Naive thymus-derived CD4-positive, alpha-beta T cell (primary cell): ENCODE measurements around the gene NDNF. TPM values are rescaled to one million over a fixed set of nuclear protein-coding genes. Genes with fewer than 3 reads are reported as not detected.

Experiments
- ATAC-seq: fragments of 150-1000 bp; cut with Tn5 transposase; 2 replicates; pipeline ENCODE4 v1.10.0; 2021; ENCODE audit warnings: mild to moderate bottlenecking, moderate library complexity
- CTCF ChIA-PET: fragments of 350-600 bp; sonication (Branson Sonifier 250); formaldehyde crosslinking; loops from one replicate; lab custom pipeline; 2021; ENCODE audit warnings: antibody characterized with exemption; lab: Charles Lee
- POLR2A ChIA-PET: fragments of 350-600 bp; sonication (Branson Sonifier 250); formaldehyde crosslinking; loops from one replicate; lab custom pipeline; 2021; ENCODE audit warnings: antibody characterized with exemption, inconsistent platforms; lab: Charles Lee
- DNase-seq, 9 donors: peaks; one replicate each; pipeline versions ENCODE4 v3.0.0 to v3.0.0-alpha.2; 2020 to 2022; ENCODE audit warnings: mixed read lengths in 1 of 9
- H3K27ac ChIP-seq: one replicate; pipeline ENCODE4 v1.7.0; 2013; ENCODE audit warnings: mild to moderate bottlenecking, low read depth, low read length, moderate library complexity
- H3K27me3 ChIP-seq, 2 donors: one replicate each; pipeline ENCODE4 v1.7.0; 2013; ENCODE audit warnings: low read length in 2 of 2, mild to moderate bottlenecking in 2 of 2, moderate library complexity in 2 of 2; ENCODE audit not compliant: control insufficient read depth in 2 of 2, insufficient read depth in 2 of 2
- H3K36me3 ChIP-seq, 3 experiments: 1 replicate in 2 of 3; 2 replicates in 1 of 3; pipeline ENCODE4 v1.7.0; 2013; ENCODE audit warnings: low read length in 3 of 3, mild to moderate bottlenecking in 3 of 3, moderate library complexity in 1 of 3; ENCODE audit not compliant: insufficient read depth in 3 of 3, control insufficient read depth in 2 of 3
- H3K4me1 ChIP-seq, 2 donors: one replicate each; pipeline ENCODE4 v1.7.0; 2013; ENCODE audit warnings: low read length in 2 of 2, mild to moderate bottlenecking in 2 of 2, moderate library complexity in 1 of 2; ENCODE audit not compliant: control insufficient read depth in 2 of 2, insufficient read depth in 2 of 2
- H3K4me3 ChIP-seq: 2 replicates; pipeline ENCODE4 v1.7.0; 2013; ENCODE audit warnings: mild to moderate bottlenecking, low read length
- H3K9me3 ChIP-seq, 3 experiments: 1 replicate in 2 of 3; 2 replicates in 1 of 3; pipeline ENCODE4 v1.7.0; 2013; ENCODE audit warnings: low read length in 3 of 3; ENCODE audit not compliant: control insufficient read depth in 2 of 3
- H3K27ac Mint-ChIP-seq, 9 donors: one replicate each; pipeline ENCODE4 v1.8.0; 2020 to 2022; ENCODE audit warnings: mixed read lengths in 9 of 9, mild to moderate bottlenecking in 8 of 9, moderate library complexity in 5 of 9, inconsistent platforms in 2 of 9
- H3K27me3 Mint-ChIP-seq, 5 donors: one replicate each; pipeline ENCODE4 v1.8.0; 2021 to 2022; ENCODE audit warnings: mixed read lengths in 5 of 5, mild to moderate bottlenecking in 1 of 5
- H3K36me3 Mint-ChIP-seq, 5 donors: one replicate each; pipeline ENCODE4 v1.8.0; 2020 to 2022; ENCODE audit warnings: mixed read lengths in 5 of 5, mild to moderate bottlenecking in 3 of 5, inconsistent platforms in 1 of 5
- H3K4me1 Mint-ChIP-seq, 7 donors: one replicate each; pipeline ENCODE4 v1.8.0; 2020 to 2022; ENCODE audit warnings: mixed read lengths in 7 of 7, mild to moderate bottlenecking in 3 of 7, inconsistent platforms in 1 of 7
- H3K4me3 Mint-ChIP-seq, 10 donors: one replicate each; pipeline ENCODE4 v1.8.0; 2020 to 2022; ENCODE audit warnings: mild to moderate bottlenecking in 10 of 10, mixed read lengths in 10 of 10, moderate library complexity in 6 of 10, inconsistent platforms in 2 of 10
- H3K9me3 Mint-ChIP-seq, 11 donors: one replicate each; pipeline ENCODE4 v1.8.0; 2020 to 2022; ENCODE audit warnings: mixed read lengths in 11 of 11, mild to moderate bottlenecking in 4 of 11, inconsistent platforms in 1 of 11, moderate library complexity in 1 of 11
- intact Hi-C, 2 donors: fragments of 100-400 bp; cut with micrococcal nuclease; formaldehyde crosslinking; loops; one replicate each; pipeline ENCODE4 v1.15.1; 2023
- polyA plus RNA-seq, 2 donors: library from polyadenylated mRNA; unstranded; fragments of 300-500 nt; fragmentation: Illumina TruSeq; gene quantifications; one replicate each; pipeline ENCODE4 v1.2.3, GENCODE V29; 2021
- total RNA-seq, 6 experiments: library from RNA in 5 of 6; stranded (reverse) in 5 of 6; gene quantifications; 1 replicate in 5 of 6; 2 replicates in 1 of 6; pipeline ENCODE4 v1.2.3 and lab custom pipeline; 2021 to 2026

Gene NDNF
- total and polyA plus RNA-seq, 7 experiments from 2014 or later: not detected

- ChIA-PET POLR2A (no interaction called here), CTCF (no interaction called here)
- Mint-ChIP-seq H3K27me3 (peaks cover 12 to 66% (median 18%) of the 10 kb centered on the region in 5 donors), H3K4me1 (peaks cover 0 to 7% (median 5%) of the 10 kb centered on the region in 7 donors), H3K4me3 (no peak overlapping the region), H3K36me3 (peaks cover 0 to 2% (median 0%) of the 10 kb centered on the region in 5 donors), H3K27ac (no peak overlapping the region), H3K9me3 (peaks cover 0 to 4% (median 0%) of the 10 kb centered on the region in 11 donors)
- no peaks in the 10 kb centered on the region for H3K4me1 ChIP-seq
- intact Hi-C loops: no loop called here
- no peaks in the 10 kb centered on the region for H3K27me3 ChIP-seq
- H3K36me3 ChIP-seq: no peaks in the 10 kb centered on the region
- no peaks in the 10 kb centered on the region for H3K9me3 ChIP-seq
- DNase-seq (no peak), ATAC-seq (no peak)
- H3K4me3 ChIP-seq: no peak overlapping the region
- no peak overlapping the region for H3K27ac ChIP-seq
Measured at GRCh38 chr4:121056066-121056465, 16.3 kb downstream of the NDNF start.

- H3K36me3 Mint-ChIP-seq: peaks cover 0 to 2% (median 0%) of the 10 kb centered on the region in 5 donors
- Histone ChIP-seq H3K36me3 (no peaks in the 10 kb centered on the region), H3K27me3 (no peaks in the 10 kb centered on the region), H3K9me3 (no peaks in the 10 kb centered on the region), H3K27ac (no peak overlapping the region), H3K4me1 (no peaks in the 10 kb centered on the region), H3K4me3 (no peak overlapping the region)
- intact Hi-C loops: loop anchor here in 1 of 2 donors (5.0 kb wide), 1 partner anchor 253 kb away; no protein-coding TSS in a partner anchor
- ATAC-seq (no peak), DNase-seq (no peak)
- H3K27ac Mint-ChIP-seq: no peak overlapping the region
- POLR2A ChIA-PET: no interaction called here
- H3K4me1 Mint-ChIP-seq: peaks cover 3 to 12% (median 5%) of the 10 kb centered on the region in 7 donors
- CTCF ChIA-PET: interaction anchor here (1.5 kb wide), 1 partner anchor 332 kb away, joined by 4 read pairs; no protein-coding TSS in a partner anchor
- peaks cover 7 to 70% (median 18%) of the 10 kb centered on the region in 5 donors for H3K27me3 Mint-ChIP-seq
- H3K9me3 Mint-ChIP-seq: peaks cover 0 to 4% (median 0%) of the 10 kb centered on the region in 11 donors
- H3K4me3 Mint-ChIP-seq: no peak overlapping the region
Measured at GRCh38 chr4:121054373-121054772, 18.0 kb downstream of the NDNF start.

- intact Hi-C loops: loop anchor here in 1 of 2 donors (5.0 kb wide), 1 partner anchor 254 kb away; no protein-coding TSS in a partner anchor
Measured at GRCh38 chr4:121053601-121054143, 18.7 kb downstream of the NDNF start.

GRCh38 chr4:121050300-121050699, 22.0 kb downstream of the NDNF start:
- Mint-ChIP-seq H3K9me3 (peaks cover 0 to 4% (median 0%) of the 10 kb centered on the region in 11 donors), H3K27ac (peak overlapping the region in 1 of 9 donors; percentile 51), H3K4me1 (peaks cover 3 to 12% (median 5%) of the 10 kb centered on the region in 7 donors), H3K36me3 (peaks cover 0 to 2% (median 0%) of the 10 kb centered on the region in 5 donors), H3K27me3 (peaks cover 0 to 68% (median 0%) of the 10 kb centered on the region in 5 donors), H3K4me3 (no peak overlapping the region)
- POLR2A ChIA-PET: no interaction called here
- CTCF ChIA-PET: interaction anchor here (1.0 to 1.7 kb wide), 5 partner anchors 12 to 332 kb away, joined by 3 to 5 read pairs (median 4); no protein-coding TSS in a partner anchor
- DNase-seq: peak in 6 of 9 donors; percentile 11 to 39 (median 26)
- Histone ChIP-seq H3K27me3 (no peaks in the 10 kb centered on the region), H3K27ac (no peak overlapping the region), H3K9me3 (no peaks in the 10 kb centered on the region), H3K4me1 (no peaks in the 10 kb centered on the region), H3K4me3 (no peak overlapping the region), H3K36me3 (no peaks in the 10 kb centered on the region)
- intact Hi-C loops: loop anchor here in 1 of 2 donors (1.0 to 5.0 kb wide), 9 partner anchors 41 to 979 kb away; partner anchors contain the start of gene PRDM5
- peak; percentile 38 for ATAC-seq

More at GRCh38 chr4:121053601-121054143, 18.7 kb downstream of the NDNF start:
- H3K27ac Mint-ChIP-seq: no peak overlapping the region
- DNase-seq (no peak), ATAC-seq (no peak)
- peaks cover 0 to 4% (median 0%) of the 10 kb centered on the region in 11 donors for H3K9me3 Mint-ChIP-seq
- Histone ChIP-seq H3K27me3 (no peaks in the 10 kb centered on the region), H3K4me1 (no peaks in the 10 kb centered on the region), H3K27ac (no peak overlapping the region), H3K9me3 (no peaks in the 10 kb centered on the region), H3K36me3 (no peaks in the 10 kb centered on the region), H3K4me3 (no peak overlapping the region)
- peaks cover 0 to 2% (median 0%) of the 10 kb centered on the region in 5 donors for H3K36me3 Mint-ChIP-seq
- ChIA-PET CTCF (interaction anchor here (1.5 kb wide), 1 partner anchor 332 kb away, joined by 4 read pairs; no protein-coding TSS in a partner anchor), POLR2A (no interaction called here)
- H3K27me3 Mint-ChIP-seq: peaks cover 7 to 71% (median 14%) of the 10 kb centered on the region in 5 donors
- H3K4me3 Mint-ChIP-seq: no peak overlapping the region
- H3K4me1 Mint-ChIP-seq: peaks cover 3 to 12% (median 5%) of the 10 kb centered on the region in 7 donors

- intact Hi-C loops: no loop called here
- no peaks in the 10 kb centered on the region for H3K36me3 ChIP-seq
- Mint-ChIP-seq H3K27ac (no peak overlapping the region), H3K27me3 (peaks cover 0 to 67% (median 0%) of the 10 kb centered on the region in 5 donors), H3K36me3 (no peaks in the 10 kb centered on the region), H3K9me3 (peaks cover 0 to 3% (median 0%) of the 10 kb centered on the region in 11 donors), H3K4me3 (no peak overlapping the region), H3K4me1 (peaks cover 1 to 12% (median 5%) of the 10 kb centered on the region in 7 donors)
- H3K27me3 ChIP-seq: no peaks in the 10 kb centered on the region
- DNase-seq: no peak
- H3K27ac ChIP-seq: no peak overlapping the region
- CTCF ChIA-PET: interaction anchor here (1.0 to 1.5 kb wide), 3 partner anchors 17 to 330 kb away, joined by 3 to 4 read pairs (median 4); no protein-coding TSS in a partner anchor
- H3K9me3 ChIP-seq: no peaks in the 10 kb centered on the region
- H3K4me3 ChIP-seq: no peak overlapping the region
- no peak for ATAC-seq
- H3K4me1 ChIP-seq: no peaks in the 10 kb centered on the region
- POLR2A ChIA-PET: interaction anchor here (0.5 kb wide), 1 partner anchor 171 kb away, joined by 4 read pairs; no protein-coding TSS in a partner anchor
Measured at GRCh38 chr4:121049072-121049599, 23.2 kb downstream of the NDNF start.

- no peak overlapping the region for H3K4me3 ChIP-seq
- intact Hi-C loops: no loop called here
- H3K27me3 ChIP-seq: no peaks in the 10 kb centered on the region
- Mint-ChIP-seq H3K27ac (no peak overlapping the region), H3K4me1 (peaks cover 0 to 6% (median 4%) of the 10 kb centered on the region in 7 donors), H3K4me3 (no peak overlapping the region), H3K9me3 (no peaks in the 10 kb centered on the region), H3K27me3 (peaks cover 0 to 68% (median 0%) of the 10 kb centered on the region in 5 donors), H3K36me3 (no peaks in the 10 kb centered on the region)
- ChIA-PET POLR2A (no interaction called here), CTCF (interaction anchor here (0.8 kb wide), 1 partner anchor 174 kb away, joined by 3 read pairs; no protein-coding TSS in a partner anchor)
- no peak for ATAC-seq
- H3K9me3 ChIP-seq: no peaks in the 10 kb centered on the region
- H3K36me3 ChIP-seq: no peaks in the 10 kb centered on the region
- H3K4me1 ChIP-seq: no peaks in the 10 kb centered on the region
- no peak for DNase-seq
- H3K27ac ChIP-seq: no peak overlapping the region
Measured at GRCh38 chr4:121048165-121048564, 24.2 kb downstream of the NDNF start.
